AML-193 (cell line): Measurements from ENCODE around the gene ADM2.

Source experiments
- DNase-seq, 2 experiments: peaks; one replicate each; lab custom pipeline; 2025; lab: John Stamatoyannopoulos, UW

ADM2 gene

GRCh38 chr22:50445071-50445879, 36.1 kb upstream of the ADM2 start:
- no peak for DNase-seq

- no peak for DNase-seq
Observed at GRCh38 chr22:50445880-50446707, 35.2 kb upstream of the ADM2 start.

GRCh38 chr22:50446708-50447575, 34.4 kb upstream of the ADM2 start:
- DNase-seq, result no peak

GRCh38 chr22:50447576-50448551, 33.5 kb upstream of the ADM2 start:
- DNase-seq, result no peak

- DNase-seq, result no peak
Observed at GRCh38 chr22:50452649-50453048, 28.7 kb upstream of the ADM2 start.

- DNase-seq, result no peak
Observed at GRCh38 chr22:50454556-50455075, 26.7 kb upstream of the ADM2 start.

DNA sequence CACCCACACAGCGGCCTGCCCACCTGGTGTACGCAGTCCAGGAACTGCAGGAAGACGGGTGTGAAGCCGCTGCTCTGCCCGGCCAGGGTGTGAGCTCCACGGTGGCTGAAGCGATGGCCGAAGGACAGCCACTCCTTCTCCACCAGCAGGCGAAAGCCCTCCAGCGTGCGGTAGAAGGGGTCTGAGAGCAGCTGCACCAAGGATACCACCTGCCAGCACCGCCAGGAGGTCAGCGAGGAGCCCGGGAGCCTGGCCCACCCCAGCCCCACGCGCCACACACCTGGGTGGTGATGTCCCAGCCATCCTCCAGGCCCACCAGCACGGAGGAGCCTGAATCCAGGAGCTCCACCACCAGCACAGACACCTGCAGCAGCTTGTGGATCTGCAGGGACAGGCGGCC, 26.1 kb upstream of the ADM2 start:
- no peak for DNase-seq

DNA sequence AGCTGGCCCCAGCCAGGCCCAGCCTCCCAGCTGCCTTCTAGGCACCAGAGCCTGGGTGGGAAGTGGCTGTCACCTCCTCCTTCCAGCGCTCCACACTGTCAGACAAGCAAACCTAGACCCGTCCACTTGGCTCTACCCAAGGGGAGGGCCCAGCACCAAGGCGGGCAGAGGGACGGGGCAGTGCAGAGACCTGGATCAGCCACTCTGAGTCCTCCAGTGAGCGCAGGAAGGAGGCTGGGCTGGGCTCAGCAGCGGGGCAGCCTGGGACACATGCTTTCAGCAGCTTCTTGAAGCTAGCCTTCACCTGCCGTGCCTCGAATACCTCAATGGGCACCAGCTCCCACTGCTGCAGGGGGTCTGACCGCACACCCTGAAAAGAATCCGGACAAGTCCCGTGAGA, 25.3 kb upstream of the ADM2 start:
- no peak for DNase-seq

DNA sequence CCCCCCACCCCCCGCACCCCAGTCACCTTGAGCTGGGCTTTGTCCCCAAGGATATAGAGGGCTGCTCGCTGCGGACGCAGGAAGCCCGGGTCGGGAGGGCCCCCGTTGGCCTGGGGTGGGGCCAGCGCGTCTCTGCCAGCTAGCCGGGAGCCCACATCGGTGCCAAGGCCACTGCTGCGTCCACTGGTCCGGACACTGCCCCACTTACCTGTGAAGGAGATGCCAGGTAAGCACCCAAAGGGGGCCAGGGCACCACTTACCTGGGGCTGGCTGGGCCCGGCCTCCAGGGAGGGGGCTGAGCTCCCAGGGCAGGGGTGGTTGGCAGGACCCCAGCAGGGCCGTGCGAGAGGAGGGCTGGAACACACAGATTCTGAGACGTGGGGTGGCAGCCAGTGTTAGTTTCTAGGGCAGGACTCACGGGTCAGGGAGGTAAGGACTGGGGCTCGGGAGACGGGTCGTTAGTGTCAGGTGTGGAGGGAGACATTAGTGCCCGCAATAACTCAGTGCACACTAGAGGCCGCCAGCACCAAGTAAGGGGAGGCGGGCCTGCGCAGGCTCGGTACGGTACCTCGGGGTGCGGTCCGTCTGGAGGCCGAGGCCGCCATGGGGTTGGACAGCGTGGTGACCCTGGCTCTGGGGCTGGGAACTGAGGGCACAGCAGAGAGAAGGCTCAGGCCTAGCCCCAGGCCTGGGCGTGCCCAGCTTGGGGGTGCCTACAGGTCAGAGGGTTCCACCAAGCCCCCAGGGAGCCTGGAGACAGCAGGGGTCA, 24.7 kb upstream of the ADM2 start:
- DNase-seq, result no peak

DNA sequence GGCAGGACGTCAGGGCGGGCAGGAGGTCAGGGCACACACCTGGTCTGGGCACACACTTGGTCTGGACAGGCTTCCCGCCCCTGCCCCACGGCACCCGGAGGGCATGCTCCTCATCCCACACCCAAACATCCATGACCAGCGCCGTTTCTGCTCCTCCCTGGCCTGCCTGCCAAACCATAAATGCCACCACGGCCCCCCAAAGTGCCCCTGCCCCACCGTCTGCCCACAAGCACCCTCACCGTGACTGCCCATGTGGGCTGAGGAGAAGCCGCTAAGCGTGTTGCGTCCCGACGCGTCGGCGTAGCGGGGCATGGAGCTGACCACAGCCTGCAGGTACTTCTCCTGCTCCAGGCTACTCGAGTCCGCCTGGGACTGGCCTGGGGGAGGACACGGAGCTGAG, 22.3 kb upstream of the ADM2 start:
- DNase-seq, result no peak

GRCh38 chr22:50459496-50460140, 21.7 kb upstream of the ADM2 start:
- DNase-seq, result no peak

GRCh38 chr22:50460938-50461337, 20.4 kb upstream of the ADM2 start:
- DNase-seq, result no peak

DNA sequence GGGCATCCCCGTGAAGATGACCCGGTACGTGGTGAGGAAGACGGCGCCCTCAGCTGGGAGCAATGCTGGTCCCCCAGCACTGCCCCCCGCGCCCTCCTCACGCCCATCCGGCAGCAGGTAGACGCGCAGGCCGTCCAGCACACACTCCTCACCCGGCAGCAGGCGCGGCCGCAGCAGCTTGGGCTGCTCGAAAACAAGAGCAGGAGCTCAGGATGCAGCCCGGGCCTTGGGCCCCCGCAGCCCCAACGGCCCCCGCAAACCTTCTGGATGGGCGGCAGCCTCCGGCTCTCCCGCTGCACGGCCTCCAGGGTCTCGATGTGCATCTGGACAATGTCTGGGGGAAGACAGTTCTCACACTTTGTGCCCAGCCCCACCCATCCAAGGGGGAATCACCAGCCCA, 19.8 kb upstream of the ADM2 start:
- no peak for DNase-seq

- DNase-seq, result no peak
Observed at GRCh38 chr22:50461979-50462540, 19.3 kb upstream of the ADM2 start.

GRCh38 chr22:50463188-50463900, 18.0 kb upstream of the ADM2 start:
- DNase-seq, result no peak

- DNase-seq, result no peak
Observed at GRCh38 chr22:50464451-50464850, 16.9 kb upstream of the ADM2 start.

- DNase-seq, result no peak
Observed at GRCh38 chr22:50465066-50465930, 16.0 kb upstream of the ADM2 start.

- no peak for DNase-seq
Observed at GRCh38 chr22:50467341-50467740, 14.0 kb upstream of the ADM2 start.
